Bone marrow (tissue), 2 donors: Measurements from ENCODE around the gene ELOA.

Experiments
- DNase-seq, 2 donors: peaks; one replicate each; lab custom pipeline; 2025; lab: John Stamatoyannopoulos, UW

ELOA gene, protein sequence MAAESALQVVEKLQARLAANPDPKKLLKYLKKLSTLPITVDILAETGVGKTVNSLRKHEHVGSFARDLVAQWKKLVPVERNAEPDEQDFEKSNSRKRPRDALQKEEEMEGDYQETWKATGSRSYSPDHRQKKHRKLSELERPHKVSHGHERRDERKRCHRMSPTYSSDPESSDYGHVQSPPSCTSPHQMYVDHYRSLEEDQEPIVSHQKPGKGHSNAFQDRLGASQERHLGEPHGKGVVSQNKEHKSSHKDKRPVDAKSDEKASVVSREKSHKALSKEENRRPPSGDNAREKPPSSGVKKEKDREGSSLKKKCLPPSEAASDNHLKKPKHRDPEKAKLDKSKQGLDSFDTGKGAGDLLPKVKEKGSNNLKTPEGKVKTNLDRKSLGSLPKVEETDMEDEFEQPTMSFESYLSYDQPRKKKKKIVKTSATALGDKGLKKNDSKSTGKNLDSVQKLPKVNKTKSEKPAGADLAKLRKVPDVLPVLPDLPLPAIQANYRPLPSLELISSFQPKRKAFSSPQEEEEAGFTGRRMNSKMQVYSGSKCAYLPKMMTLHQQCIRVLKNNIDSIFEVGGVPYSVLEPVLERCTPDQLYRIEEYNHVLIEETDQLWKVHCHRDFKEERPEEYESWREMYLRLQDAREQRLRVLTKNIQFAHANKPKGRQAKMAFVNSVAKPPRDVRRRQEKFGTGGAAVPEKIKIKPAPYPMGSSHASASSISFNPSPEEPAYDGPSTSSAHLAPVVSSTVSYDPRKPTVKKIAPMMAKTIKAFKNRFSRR

DNA sequence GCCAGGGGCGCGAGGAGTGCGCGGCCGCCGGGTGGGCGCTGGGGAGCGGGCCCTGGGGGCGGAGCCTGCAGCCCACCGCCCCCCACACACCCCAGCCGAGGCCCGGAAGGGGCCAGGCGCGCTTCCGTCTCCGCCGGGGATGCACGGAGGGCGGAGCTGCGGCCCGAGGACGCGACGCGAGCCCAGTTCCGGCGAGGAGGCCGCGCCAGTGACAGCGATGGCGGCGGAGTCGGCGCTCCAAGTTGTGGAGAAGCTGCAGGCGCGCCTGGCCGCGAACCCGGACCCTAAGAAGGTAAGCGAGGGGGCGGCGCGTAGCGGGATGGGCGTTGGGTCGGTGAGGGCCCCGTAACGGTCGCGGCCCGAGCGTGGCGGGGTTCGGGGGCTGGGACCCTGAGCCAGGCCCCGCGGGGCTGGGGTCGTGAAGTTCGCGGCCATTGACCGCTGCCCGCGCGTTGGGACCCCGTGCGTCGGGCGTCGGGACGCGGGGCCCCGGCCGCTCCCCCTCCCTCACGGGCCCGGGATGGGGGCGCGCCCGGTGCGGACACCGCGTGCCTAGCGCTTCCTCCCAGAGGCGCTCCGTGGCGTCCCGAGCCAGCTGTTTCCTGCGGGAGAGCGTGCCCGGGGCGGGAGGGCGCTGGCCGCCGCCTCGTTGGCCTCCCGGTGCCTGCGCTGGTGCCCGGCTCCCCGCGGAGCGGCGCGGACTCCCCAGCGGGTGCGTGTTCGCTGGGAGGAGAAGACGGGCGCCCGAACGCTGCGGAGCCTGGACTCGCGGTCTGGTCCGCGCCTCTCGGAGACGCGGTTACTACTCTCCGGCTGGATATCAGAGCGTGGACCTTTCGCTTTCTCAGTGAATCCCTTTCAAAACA, at the start of gene ELOA:
Gene ELOA, plus strand, starts transcription at position 185 of the 866 bp plus-strand sequence. Its CDS starts 33 bp downstream, at position 218.
- peak; percentile 33 to 43 for DNase-seq

DNA sequence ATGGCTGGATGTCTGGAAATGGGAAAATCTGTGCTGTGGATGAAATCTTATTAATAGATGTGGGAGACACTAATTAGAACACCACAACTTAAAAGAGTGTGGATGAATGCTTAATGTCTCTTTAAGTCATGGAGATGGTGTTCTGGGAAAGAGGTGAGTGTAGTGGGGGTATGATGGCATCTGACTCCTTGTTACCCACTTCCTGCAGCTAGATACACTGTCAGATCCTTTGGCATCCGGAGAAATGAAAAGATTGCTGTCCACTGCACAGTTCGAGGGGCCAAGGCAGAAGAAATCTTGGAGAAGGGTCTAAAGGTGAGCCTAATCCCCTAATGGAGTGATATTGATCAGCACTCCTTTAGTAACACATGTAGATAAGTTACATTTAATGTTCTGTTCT, 49.7 kb upstream of the ELOA start:
- no peak for DNase-seq

DNA sequence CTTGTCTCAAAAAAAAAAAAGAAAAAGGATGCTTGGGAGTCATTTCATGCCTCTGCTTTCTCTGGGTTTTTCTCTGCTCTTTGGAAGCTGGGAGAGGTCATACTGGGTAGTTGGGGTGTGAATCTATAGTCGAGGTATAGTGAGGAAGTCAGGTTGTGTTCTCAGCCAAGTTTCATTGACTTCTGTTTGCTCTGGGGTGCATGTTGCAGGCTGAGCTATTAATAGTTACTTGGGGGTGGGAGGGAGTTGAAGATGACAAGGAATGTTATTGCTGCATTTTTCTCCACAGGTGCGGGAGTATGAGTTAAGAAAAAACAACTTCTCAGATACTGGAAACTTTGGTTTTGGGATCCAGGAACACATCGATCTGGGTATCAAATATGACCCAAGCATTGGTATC, 48.9 kb upstream of the ELOA start:
- DNase-seq: no peak

DNA sequence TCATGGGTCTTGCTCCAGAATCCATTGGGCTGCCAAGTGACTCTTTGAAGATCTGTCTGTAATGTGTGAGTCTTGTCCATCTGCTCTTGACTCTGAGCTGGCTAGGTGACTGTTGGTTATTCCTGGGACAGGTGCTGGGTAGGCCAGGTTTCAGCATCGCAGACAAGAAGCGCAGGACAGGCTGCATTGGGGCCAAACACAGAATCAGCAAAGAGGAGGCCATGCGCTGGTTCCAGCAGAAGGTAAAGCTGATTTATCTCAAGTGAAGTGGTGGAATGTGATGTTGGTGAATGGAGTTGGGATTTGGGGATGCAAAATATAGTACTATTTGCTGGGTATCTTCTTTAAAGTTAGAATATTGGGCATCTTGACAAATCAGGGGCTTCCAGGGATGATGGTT, 47.6 kb upstream of the ELOA start:
- DNase-seq: no peak

DNA sequence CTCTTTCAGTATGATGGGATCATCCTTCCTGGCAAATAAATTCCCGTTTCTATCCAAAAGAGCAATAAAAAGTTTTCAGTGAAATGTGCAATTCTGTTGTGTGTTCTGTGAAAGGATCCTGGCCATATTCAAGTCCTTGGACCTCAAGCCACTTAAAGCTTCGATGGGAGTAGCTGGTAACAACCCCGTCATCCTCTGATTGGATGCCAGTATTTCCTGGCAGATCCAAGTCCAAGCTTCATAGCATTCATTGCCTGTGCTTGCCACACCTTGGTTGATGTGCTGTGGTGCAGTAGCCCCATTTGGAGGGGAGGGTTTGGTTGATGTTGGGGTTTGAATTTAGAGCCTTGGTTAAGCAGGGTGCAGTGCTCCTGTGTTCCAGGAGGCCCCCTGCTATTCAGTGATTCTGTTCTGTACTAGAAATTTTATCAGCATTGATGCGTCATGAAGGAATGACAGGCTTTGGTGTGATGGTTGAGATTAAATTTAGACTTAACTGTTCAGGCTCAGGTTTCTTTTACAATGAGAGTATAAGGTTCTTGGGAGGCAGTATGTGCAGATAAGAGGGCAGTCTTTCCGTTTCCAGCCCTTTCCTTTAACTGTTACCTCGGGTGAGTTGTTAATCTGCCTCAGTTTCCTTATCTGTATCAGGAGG, 46.8 kb upstream of the ELOA start:
- DNase-seq: no peak

DNA sequence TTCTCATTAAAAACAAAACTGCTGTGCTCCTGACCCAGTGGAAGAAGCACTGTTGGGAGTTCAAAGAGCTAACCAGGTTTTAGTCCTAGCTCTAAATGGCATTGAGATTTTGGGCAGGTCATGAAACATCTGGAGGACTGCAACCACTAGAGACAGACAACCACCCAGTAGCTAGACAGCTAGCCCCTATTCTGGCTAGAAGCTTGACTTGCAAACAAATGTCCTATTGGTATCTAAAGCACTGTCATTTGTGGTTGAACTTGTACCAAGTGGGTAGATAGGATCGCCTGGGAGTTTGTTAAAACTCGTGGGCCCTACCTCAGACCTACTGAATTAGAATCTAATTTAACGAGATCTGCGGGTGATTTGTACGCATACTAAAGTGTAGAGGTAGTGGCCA, 44.8 kb upstream of the ELOA start:
- no peak for DNase-seq

DNA sequence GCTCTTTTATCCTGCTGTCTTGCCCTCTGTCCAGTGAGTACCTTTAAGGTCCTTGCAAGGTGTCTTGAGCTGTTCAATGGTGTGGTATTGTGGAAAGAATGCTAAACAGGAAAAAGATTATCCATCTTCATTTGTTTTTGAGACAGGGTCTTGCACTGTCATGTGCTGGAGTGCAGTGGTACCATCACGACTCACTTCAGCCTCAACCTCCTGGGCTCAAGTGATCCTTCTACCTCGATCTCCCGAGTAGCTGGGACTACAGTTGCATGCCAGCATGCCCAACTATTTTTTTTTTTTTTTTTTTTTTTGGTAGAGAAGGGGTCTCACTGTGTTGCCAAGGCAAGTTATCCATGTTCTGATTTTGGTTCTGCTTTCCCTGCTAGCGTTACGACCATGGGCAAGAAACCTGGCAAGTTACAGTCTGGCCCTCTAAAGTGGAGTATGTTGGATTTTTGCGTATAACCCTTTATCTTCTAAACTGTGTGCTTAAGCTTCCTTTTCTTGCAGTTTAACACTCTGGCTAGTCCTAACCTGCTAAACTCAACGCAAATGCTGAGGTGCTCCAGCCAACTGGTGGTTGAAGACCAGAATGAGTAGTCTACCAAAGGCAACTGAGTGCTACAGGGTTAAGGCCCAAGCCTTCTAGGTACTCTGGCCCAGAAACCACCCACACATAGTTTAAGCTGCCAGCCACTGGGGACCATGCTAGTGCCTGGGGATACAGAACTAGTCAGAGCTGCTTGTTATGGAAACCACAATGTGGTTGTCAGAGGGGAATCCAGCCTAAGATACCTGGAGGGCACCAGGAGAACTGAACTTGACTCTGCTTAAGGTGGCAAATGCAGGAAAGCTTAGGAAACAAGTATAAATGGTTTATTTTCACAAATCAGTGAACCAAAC, 43.7 kb upstream of the ELOA start:
- no peak for DNase-seq

DNA sequence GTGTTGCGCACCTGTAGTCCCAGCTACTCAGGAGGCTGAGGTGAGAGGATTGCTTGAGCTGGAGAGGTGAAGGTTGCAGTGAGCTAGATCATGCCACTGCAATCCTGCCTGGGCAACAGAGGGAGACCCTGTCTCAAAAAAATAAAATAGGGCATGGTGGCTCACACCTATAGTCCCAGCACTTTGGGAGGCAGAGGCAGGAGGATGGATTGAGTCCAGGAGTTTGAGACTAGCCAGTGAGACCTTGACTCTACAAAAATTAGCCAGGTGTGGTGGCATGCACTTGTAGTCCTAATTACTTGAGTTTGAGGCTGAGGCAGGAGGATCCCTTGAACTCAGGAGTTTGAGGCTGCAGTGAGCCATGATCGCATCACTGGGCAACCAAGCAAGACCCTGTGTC, 42.0 kb upstream of the ELOA start:
- DNase-seq: no peak

DNA sequence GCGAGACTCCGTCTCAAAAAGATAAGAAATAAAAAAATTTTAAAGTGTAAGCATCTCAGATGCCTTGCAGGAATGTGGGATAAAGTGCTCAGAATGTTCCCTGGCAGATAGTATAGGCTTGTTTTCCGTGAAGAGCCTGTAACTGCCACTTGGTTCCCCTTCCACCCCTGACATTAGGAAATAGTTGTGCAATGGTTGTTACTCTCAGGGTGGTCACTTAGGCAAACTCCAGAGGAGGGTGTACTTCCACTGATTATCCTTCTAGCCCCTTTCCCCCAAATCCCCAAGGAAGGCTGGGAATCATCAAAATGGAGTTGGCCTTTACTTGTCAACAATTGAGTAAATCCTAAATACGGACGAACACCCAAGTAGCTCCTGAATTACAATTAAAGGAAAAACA, 41.3 kb upstream of the ELOA start:
- no peak for DNase-seq

DNA sequence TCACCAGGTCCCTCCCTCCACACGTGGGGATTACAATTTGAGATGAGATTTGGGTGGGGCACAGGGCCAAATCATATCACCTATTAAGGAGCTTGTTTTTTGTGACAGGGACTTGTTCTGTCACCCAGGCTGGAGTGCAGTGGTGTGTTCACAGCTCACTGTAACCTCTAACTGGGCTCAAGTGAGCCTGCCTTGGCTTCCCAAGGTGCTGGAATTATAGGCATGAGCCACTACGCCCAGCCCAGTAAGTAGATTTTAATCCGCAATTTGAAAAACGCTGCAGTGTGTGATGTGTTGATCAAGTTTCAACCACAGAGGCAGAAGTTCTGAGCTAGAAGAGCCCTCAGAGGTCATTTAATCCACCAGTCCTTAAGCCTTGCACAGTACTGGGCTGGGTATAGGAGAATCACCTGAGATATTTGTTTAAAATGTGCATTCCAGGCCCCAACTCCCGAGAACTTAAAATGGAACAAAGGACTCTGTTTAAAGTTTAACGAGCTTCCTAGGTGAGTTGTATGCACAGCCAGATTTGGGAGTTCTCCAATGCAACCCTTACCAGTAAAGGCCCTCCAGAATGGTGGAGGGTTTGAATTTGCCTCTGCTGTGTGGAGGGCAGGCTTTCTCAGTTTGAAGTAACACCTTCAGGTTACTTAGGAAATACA, 38.3 kb upstream of the ELOA start:
- DNase-seq: no peak

DNA sequence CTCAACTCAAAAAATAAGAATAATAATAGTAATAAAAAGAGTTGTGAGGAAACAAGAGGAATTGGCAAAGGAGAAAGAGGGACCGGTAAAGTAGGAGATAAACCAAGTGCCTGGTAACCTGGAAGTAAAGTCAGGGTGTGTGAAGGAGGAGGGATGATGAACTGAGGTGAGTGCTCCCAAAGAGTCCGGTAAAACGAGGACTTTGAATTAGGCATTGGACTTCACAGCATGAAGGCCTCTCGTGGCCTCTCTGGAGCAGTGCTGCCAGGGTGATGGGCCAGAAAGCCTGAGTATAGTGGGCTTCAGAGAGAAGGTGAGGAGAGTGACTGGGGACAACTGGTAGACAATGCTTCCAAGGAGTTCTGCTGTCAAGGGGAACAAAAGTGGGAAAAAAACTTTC, 34.0 kb upstream of the ELOA start:
- no peak for DNase-seq

DNA sequence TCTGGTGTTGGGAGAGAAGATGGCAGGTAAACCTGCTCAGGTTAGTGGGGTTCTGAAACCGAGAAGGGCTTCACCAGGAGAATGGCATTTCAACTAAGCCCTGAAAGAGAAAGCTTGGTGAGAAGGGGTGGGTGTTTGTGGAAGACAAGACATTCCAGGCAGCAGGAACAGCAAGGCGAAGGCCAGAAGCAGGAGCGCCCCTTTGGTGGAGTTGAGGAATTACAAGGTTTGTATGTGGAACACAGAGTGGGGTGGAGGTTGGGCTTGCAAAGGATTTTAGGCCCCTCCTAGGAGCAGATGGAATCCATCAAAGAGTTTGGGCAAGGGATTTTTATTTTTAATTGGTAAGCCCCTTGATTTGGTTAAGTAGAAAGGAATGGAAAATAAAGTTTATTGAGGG, 24.8 kb upstream of the ELOA start:
- DNase-seq: no peak

DNA sequence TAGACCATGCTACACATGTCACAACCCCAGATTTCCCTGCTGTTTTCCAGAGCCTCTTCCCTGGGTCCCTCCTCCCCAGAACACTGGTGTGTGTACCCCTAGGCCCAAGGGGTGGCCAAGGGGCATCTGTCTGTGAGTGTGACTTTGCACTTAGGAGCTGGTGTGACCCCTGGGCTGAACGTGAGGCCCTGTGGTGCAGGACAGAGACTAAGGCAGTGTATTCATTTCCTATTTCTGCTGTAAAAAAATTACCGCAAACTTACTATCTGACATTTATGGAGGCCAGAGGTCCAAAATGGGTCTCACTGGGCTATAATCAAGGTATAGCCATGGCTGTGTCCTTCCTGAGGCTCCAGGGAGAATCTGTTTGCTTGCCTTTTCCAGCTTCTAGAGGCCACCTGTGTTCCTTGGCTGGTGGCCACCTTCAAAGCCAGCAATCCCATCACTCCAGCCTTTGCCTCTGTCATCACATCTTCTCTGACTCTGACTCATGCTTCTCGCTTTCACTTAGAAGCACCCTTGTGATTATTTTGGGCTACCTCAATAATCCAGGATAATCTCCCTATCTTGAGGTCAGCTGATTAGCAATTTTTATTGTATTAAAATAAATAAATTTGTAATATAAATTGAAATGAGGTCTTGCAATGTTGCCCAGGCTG, 24.0 kb upstream of the ELOA start:
- no peak for DNase-seq

DNA sequence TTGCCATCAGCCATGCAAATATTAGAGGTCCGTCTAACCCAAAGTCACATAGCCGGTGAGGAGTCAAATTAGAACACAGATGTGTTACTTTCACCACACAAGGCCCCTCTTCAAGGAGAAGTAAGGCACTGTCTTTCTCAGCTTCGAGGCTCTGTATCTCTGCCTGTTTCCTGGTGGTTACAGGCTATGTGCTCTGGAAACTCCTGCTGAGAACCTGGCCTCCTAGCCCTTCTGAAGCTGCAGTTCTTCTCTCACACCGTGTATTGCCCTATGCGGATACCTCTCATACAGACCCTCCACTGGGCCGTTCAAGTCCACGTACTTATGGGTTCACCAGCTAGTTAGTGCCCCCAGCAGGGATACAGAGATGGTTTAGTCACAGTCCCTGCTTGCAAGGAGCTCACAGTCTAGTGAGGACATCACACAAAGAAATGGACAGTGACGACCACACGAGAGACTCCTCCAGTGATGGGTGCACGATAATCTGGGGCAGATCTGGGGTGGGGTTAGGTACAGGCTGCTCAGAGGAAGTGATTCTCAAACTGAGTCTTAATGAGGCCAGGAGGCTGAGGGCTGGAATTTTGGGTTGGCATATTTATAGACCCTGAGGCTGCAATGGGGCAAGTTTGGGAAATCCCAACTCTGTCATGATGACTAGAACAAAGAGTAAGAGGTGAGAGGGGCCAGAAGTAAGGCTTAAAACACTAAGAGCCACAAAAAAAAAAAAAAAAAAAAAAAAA, 22.8 kb upstream of the ELOA start:
- DNase-seq: no peak

DNA sequence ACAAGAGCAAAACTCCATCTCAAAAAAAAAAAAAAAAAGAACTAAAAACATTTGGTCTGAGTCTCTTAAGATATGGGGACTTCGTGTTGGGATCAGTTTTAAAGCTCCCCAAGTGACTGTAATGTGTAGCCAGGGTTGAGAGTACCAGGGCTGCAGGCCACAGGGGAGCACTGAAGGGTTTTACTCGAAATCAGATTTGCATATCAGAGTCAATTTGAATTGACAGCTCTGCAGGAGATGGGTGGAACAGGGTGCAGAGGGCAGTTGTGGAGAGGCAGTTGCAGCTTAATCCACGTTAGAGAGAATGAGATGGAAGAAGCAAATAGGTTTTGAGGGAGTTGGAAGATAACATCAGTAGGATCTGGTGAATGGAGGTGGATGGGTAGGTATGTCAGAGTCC, 20.6 kb upstream of the ELOA start:
- no peak for DNase-seq

DNA sequence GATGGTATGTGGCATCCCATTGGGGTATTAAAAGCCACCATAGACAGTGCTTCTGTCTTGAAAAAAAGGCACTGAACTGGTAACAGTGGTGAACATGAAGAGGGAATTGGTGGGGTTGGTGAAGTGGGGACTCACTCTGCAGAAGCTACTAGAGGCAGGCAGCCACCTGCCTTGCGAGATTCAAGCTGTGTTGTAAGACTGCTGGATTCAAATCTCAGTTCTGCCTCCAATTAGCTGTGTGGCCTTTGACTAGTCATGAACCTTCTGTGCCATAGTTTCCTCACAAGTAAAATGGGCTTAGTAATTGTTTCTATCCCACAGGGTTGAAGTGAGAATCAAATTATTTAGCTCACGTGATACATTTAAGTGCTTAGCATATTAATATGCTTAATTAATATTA, 16.6 kb upstream of the ELOA start:
- no peak for DNase-seq

DNA sequence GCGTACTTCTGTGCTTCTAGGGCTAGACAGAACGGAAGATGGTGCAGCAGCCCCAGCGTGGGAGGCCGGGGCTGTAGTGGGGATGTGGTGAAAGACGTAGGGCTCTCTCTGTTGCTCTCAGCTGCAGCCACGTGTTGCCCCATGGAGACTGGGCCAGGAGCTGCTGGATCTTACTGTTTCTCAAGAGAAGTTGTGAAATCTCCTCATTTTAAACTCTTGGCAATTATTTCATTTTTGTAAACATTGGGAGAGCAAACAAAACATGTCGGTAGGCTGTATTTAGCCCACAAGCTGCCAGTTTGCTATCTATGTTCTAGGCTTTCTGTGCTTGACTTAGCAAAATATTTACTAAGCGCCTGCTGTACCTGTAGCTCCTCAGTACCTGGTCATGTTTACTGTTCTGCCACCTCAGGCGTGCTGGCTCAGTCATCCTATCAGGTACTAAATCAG, 15.9 kb upstream of the ELOA start:
- DNase-seq: no peak

DNA sequence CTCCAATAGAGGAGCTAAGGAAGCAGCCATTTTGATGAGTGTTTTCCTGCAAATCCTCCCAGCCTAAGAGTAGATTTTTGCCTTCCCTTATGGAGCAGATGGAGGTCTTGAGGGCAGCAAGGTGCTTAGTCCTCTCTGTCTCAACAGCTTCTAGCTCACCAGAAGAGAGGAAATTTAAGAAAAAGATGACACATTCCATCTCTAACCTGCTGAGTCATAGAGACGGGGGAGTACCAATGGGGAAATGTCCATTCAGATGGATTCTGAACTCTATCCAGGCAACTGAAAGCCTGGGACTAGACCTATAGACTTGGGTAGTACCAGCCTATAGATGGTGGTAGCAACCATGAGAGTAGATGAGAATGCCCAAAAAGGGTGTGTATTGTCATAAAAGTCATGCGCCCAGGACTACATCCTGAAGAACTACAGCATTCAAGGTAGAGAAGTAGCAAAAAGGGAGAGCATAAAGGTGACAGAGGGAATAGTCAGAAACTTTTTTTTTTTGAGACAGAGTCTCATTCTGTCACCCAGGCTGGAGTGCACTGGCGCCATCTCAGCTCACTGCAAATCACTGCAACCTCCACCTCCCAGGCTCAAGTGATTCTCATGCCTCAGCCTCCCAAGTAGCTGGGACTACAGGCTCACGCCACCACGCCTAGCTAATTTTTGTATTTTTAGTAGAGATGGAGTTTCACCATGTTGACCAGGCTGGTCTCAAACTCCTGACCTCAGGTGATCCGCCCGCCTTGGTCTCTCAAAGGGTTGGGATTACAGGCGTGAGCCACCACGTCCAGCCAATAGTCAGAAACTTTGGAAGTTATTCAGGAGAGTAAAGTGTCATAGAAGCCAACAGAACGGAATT, 10.7 kb upstream of the ELOA start:
- DNase-seq: no peak
